Glomerular endothelial cell (primary cell): ENCODE results near the gene WDPCP. TPM values are rescaled to one million over a fixed set of nuclear protein-coding genes. Genes with fewer than 3 reads are reported as not detected.
"Not testable (repeated sequence)": the region's sequence is repeated elsewhere in the genome, so short reads cannot be mapped to it uniquely, and the experiment has no call there.

Source experiments
- DNase-seq: peaks from one replicate; pipeline ENCODE4 v3.0.0-alpha.2; 2011; ENCODE audit warnings: low read depth, low spot score; ENCODE audit errors: extremely low read depth
- total RNA-seq: library from RNA; depleted of rRNA; stranded (reverse); fragments of >200 nt; gene quantifications from 2 replicates; pipeline ENCODE4 v1.2.3, GENCODE V29; 2015

WDPCP gene
- total RNA-seq, 1 donor from 2014 or later, result 7.0 TPM

GRCh38 chr2:63378589-63378988, 209.7 kb downstream of the WDPCP start:
- DNase-seq, result no peak

- DNase-seq, result no peak
These were observed 213.9 kb downstream of the WDPCP start for GRCh38 chr2:63374341-63374740.

DNA sequence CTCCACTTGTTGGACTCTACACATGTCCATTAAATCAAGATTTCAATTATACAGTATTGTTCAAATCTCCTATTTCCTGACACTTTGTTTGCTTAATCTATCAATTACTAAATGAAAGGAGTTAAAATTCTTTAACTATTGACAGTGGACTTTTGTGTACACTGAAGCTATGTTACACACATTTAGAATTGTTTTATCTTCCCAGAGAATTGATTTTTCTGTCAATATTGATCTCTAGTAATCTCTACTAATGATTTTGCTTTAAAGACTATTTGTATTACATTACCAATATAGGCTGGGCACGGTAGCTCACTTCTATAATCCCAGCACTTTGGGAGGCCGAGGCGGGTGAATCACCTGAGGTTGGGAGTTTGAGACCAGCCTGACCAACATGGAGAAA, 215.7 kb downstream of the WDPCP start:
- no peak for DNase-seq

- DNase-seq, result no peak
These were observed 219.1 kb downstream of the WDPCP start for GRCh38 chr2:63369146-63369545.

DNA sequence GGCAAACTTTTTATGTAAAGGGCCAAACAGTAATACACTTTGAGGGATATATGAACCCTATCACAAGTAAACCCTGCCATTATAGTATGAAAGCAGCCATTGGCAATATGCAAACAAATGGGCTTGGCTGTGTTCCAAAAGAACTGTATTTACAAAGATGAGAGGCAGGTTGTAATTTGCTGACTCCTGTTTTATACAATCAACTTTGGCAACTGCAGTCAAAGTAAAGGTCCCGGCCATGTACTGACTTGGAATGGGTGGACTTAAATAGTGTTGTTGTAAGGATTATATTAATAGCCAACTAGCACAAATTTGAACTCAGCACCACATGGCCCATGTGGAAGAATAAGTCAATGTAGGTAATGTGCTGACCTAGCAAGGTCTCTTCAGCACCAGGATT, 223.4 kb downstream of the WDPCP start:
- DNase-seq, result no peak

GRCh38 chr2:63357722-63358121, 230.6 kb downstream of the WDPCP start:
- not testable (repeated sequence) for DNase-seq

DNA sequence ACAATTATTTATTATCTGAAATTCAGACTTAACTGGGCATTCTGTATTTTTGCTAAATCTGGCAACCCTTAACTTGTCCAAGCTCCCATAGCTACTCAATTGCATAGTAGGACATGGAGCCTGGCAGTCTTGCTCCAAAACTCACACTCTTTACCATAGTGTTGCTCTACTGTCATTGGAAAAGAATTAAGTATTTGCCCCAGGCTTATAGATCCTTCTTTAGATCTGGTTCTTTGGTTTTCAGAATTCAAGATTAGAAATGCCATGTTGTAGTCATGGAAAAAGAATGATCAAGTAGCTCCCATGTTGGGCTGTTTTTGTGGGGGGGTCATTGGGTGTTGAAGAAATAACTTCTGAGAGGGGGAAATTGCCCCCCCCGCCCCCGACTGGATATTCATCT, 240.9 kb downstream of the WDPCP start:
- no peak for DNase-seq

DNA sequence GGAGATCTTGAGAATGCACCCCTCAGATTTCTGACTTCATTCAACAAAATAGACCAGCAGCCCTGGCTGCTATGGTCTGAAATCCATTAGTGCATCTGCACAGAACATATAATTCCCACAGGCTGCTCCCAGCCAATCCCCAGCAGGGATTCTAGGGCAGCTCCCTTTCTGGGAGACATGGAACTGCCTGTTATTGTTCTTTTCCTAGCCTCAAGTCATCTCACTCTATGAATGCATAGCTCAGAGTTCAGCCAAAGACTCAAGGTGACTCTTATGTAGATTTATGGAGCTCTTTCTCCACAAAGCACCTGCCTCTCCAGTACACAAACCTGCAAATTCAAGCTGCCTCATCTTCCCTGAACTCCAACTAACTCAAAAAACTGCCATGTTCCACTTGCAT, 241.9 kb downstream of the WDPCP start:
- no peak for DNase-seq

DNA sequence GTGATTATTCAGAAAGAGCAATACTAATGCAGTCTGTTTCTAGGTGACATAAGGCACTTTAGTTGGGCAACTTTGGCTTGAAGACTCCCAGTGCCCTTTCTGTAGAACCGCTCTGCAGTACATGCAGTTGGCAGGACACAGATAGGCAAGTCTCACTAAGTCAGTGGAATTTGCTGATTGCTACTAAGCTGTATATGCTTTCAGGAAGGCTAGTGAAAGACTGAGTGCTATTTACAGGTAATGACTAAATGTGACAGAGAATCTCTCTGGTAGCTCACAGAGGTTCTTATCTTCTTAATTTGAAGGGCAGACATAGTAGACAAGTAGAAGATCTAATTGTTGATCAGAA, 243.0 kb downstream of the WDPCP start:
- DNase-seq, result no peak

DNA sequence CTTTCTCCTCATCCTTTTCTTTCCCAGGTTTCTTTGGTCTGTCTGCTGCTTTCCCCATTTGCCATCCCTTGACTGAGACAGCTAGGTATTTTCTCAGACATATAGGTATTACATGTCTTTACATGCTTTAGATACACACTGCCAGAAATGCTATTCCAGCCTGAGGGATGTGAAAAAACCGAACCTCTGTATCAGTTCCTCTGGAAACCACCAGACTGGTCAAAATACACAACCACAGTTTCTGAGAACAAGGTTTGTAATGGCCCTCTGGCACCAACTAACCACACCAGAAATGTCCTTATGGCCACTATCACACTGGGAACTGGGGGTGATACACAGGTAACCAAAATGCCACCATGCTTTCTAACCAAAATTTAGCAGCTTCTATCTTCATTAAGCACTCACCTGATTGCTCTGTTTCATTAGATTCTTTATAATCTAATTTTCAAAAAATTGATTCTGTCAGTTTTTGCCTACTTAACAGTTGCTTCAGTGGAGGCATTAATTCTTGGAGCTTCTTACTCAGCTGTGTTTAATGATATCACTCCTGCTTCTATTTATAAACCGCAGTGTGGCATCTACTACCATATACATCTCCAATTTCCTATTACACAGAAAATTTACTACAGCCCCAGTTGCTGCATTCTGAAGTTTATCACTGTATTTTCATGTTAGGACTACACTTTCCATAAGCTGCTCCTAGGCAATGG, 243.5 kb downstream of the WDPCP start:
- DNase-seq, result no peak

GRCh38 chr2:63343397-63344109, 244.7 kb downstream of the WDPCP start:
- no peak for DNase-seq

- DNase-seq, result no peak
These were observed 247.8 kb downstream of the WDPCP start for GRCh38 chr2:63340443-63340842.

DNA sequence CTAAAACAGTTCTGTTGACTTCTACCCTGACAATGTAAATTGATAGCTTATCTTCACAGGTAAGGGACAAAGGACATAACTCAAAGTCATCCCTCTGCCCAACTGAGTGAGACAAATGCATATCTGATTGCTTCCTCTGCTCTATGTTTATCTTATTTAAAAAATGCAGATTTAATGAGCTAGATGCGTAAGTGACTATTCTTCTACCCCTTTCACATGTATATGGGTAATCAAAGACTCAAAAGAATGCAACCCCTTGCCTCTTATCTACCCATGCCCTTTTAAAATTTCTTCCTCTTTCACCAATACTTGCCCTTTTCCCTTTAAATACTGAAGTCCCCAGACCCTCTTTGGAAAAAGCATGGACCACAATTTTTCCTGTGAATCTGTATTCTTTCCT, 253.4 kb downstream of the WDPCP start:
- DNase-seq, result no peak

- DNase-seq, result no peak
These were observed 261.8 kb downstream of the WDPCP start for GRCh38 chr2:63326473-63326872.

DNA sequence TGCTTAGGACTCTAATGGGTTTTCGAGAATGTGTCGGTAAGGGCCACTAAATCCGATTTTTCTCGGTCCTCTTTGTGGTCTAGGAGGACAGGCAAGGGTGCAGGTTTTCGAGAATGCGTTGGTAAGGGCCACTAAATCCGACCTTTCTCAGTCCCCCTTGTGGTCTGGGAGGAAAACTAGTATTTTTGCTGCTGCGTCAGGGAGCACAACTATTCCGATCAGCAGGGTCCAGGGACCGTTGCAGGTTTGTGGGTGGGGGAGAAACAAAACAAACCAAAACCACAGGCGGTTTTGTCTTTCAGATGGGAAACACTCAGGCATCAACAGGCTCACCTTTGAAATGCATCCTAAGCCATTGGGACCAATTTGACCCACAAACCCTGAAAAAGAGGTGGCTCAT, 264.6 kb downstream of the WDPCP start:
- not testable (repeated sequence) for DNase-seq

- not testable (repeated sequence) for DNase-seq
These were observed 266.3 kb downstream of the WDPCP start for GRCh38 chr2:63321973-63322372.

DNA sequence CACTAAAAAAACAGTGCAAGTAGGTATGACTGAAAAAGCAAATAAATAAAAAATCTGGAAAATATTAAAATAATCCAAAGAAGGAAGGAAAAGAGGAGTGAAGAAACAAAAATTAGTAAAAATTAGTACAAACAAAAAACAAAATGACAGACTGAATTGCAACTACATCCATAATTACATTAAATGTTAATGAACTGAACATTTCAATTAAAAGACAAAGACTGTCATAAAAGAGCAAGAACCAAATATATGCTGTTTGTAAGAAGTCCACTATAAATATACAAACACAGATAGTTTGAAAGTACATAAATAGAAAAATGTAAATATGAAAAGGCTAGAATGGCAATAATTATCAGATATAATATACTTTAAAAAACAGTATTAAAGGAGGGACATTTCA, 267.6 kb downstream of the WDPCP start:
- DNase-seq, result no peak

GRCh38 chr2:63310614-63311013, 277.7 kb downstream of the WDPCP start:
- DNase-seq, result no peak

- DNase-seq, result no peak
These were observed 286.8 kb downstream of the WDPCP start for GRCh38 chr2:63301481-63301880.

GRCh38 chr2:63300835-63301234, 287.4 kb downstream of the WDPCP start:
- DNase-seq, result no peak

- no peak for DNase-seq
These were observed 300.3 kb downstream of the WDPCP start for GRCh38 chr2:63287956-63288355.

DNA sequence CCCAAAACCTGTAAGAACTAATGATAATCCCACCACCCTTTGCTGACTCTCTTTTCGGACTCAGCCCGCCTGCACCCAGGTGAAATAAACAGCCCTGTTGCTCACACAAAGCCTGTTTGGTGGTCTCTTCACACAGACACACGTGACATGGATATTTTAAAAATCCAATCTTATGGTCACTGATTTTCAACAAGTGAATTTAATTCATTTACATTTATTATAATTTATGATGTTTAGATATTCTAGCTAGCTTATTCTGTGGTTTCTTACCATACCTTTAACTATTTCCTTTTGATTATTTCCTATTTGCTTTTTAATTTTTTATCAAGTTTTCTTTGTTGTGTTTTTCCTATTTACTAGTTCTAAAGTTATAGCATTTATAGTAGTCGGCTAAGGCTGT, 301.8 kb downstream of the WDPCP start:
- DNase-seq, result not testable (repeated sequence)

GRCh38 chr2:63283273-63283672, 305.0 kb downstream of the WDPCP start:
- no peak for DNase-seq
